ENCODE measurements around the gene TM4SF20. TPM values are rescaled to one million over a fixed set of nuclear protein-coding genes. Genes with fewer than 3 reads are reported as not detected.
"Not testable (repeated sequence)": the region's sequence is repeated elsewhere in the genome, so short reads cannot be mapped to it uniquely, and the experiment has no call there.

The TM4SF20 gene
- total and polyA plus RNA-seq, 2 donors (not counting 1 experiment from before 2014, with no cell fraction given): 1.3 TPM; not detected in 1

DNA sequence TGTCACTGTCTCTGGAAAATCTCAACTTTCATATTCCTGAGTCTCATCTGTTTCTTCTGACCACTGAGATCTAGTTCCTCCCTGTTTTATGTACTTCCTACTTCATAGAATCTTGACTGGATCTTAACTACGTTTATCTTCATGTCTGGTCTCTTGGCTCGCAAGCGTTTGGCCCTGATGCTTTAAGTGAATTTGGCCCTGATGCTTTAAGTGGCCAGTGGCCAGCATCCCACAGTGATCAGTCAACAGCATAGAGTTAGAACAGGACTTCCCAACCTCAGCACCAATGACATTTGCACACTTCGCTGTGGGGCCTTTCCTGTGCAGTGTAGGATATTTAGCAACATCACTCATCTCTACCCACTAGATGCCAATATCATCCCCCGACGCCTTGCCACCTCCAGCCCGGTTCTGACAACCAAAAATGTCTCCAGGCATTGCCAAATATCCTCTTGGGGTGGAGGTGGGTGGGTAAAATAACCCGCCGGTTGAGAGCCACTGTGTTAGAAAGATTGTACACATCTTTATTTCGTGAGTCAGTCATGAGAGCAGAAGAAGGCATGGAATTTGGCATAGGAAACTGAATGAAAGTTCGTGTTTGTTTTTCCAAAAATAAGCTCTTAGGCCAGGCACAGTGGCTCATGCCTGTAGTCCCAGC is 12.2 kb downstream of the TM4SF20 start:
- DNase-seq (ENCODE audit: low read depth in 2 of 2): peak; percentile 90 to 93

DNA sequence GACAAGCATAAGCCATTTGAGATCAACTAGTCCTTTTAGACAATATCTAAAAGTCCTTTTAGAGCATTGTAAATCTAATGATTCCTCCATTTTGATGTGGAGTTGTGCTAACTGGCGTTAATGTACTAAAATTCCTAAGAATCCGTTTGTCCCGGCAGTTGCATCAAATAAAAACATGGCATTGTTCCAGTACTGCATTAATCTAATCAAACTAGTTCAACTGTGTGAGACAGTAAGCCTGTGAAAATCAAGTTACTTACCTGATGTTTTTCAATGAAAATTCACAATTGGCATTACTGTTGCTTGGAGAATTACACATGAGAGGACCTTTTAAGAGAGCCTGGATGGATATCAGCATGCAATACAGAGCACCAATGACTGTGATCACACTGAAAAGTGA is 13.3 kb downstream of the TM4SF20 start:
- Histone ChIP-seq H2AFZ (ENCODE audit: low read length) (peak overlapping the region; percentile 12), H3K4me2 (ENCODE audit: extremely low read depth, insufficient read depth, low read length) (peak overlapping the region; percentile 32)

More for the DNA sequence above, 12.2 kb downstream of the TM4SF20 start:
- no peak overlapping the region for H3K4me3 ChIP-seq (replicated peaks in 1 of 4; ENCODE audit: control extremely low read depth in 1 of 4, insufficient read depth in 1 of 4, low read depth in 3 of 4, low read length in 4 of 4)
- no peak overlapping the region for H3K9ac ChIP-seq (ENCODE audit: insufficient read depth, low read length)
- H2AFZ ChIP-seq (ENCODE audit: low read length): peak overlapping the region; percentile 8
- H3K27me3 ChIP-seq (ENCODE audit: control insufficient read depth, insufficient read depth, low read length): no peaks in the 10 kb centered on the region
- H3K4me2 ChIP-seq (ENCODE audit: extremely low read depth, insufficient read depth, low read length): peak overlapping the region; percentile 11
- no peaks in the 10 kb centered on the region for H3K9me3 ChIP-seq (ENCODE audit: control insufficient read depth, insufficient read depth, low read depth, low read length)
- H3K4me1 ChIP-seq (ENCODE audit: control insufficient read depth, extremely low read depth, insufficient read depth, low read length): peaks cover 19% of the 10 kb centered on the region
- no peak for TF ChIP-seq EZH2 (IDR thresholded peaks at IDR 0.05; ENCODE audit: low read length, missing control alignments)
- TF ChIP-seq, protein P1, sequence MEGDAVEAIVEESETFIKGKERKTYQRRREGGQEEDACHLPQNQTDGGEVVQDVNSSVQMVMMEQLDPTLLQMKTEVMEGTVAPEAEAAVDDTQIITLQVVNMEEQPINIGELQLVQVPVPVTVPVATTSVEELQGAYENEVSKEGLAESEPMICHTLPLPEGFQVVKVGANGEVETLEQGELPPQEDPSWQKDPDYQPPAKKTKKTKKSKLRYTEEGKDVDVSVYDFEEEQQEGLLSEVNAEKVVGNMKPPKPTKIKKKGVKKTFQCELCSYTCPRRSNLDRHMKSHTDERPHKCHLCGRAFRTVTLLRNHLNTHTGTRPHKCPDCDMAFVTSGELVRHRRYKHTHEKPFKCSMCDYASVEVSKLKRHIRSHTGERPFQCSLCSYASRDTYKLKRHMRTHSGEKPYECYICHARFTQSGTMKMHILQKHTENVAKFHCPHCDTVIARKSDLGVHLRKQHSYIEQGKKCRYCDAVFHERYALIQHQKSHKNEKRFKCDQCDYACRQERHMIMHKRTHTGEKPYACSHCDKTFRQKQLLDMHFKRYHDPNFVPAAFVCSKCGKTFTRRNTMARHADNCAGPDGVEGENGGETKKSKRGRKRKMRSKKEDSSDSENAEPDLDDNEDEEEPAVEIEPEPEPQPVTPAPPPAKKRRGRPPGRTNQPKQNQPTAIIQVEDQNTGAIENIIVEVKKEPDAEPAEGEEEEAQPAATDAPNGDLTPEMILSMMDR (conservative IDR thresholded peaks at IDR 0.05 in 1 of 2, IDR thresholded peaks at IDR 0.05 in 1 of 2; ENCODE audit: low read depth in 1 of 2, low read length in 2 of 2): no peak
- no peaks in the 10 kb centered on the region for H4K20me1 ChIP-seq (ENCODE audit: control insufficient read depth, extremely low read depth, insufficient read depth, low read length)
- peak overlapping the region; percentile 65 for H3K27ac ChIP-seq (ENCODE audit: insufficient read depth, low read length)
- H3K36me3 ChIP-seq (ENCODE audit: control insufficient read depth, insufficient read depth, low read length): no peaks in the 10 kb centered on the region
- no peaks in the 10 kb centered on the region for H3K79me2 ChIP-seq (ENCODE audit: control insufficient read depth, insufficient read depth, low read length)

DNA sequence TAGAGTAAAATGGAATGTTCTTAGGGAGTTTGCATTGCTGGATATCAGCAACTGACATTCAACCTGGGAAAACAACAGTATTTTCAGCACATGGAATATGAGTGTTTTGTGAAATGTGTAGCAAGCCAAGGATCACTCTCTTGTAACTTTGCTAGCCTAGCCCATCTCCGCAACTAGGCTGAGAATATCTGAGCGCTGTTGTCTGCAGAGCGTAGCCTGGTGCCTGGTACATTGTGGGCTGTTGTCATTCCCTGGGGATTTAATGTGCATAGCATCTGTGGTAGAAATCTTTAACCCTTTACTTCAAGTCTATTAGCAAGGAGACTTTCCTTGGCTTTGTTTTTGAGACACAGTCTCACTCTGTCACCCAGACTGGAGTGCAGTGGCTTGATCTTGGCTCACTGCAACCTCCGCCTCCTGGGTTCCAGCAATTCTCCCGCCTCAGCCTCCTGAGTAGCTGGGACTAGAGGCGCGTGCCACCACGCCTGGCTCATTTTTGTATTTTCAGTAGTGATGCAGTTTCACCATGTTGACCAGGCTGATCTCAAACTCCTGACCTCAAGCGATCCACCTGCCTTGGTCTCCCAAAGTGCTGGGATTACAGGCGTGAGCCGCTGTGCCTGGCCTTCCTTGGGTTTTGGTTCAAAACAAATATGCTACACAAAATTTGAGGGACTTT is 14.4 kb downstream of the TM4SF20 start:
- H3K27me3 ChIP-seq (ENCODE audit: control insufficient read depth, insufficient read depth, low read length); H3K4me2 ChIP-seq (ENCODE audit: extremely low read depth, insufficient read depth, low read length); H3K36me3 ChIP-seq (ENCODE audit: control insufficient read depth, insufficient read depth, low read length); H2AFZ ChIP-seq (ENCODE audit: low read length); H3K27ac ChIP-seq (ENCODE audit: insufficient read depth, low read length); H3K4me3 ChIP-seq (replicated peaks in 1 of 4; ENCODE audit: control extremely low read depth in 1 of 4, insufficient read depth in 1 of 4, low read depth in 3 of 4, low read length in 4 of 4); H3K9ac ChIP-seq (ENCODE audit: insufficient read depth, low read length); H3K79me2 ChIP-seq (ENCODE audit: control insufficient read depth, insufficient read depth, low read length); H4K20me1 ChIP-seq (ENCODE audit: control insufficient read depth, extremely low read depth, insufficient read depth, low read length); H3K9me3 ChIP-seq (ENCODE audit: control insufficient read depth, insufficient read depth, low read depth, low read length): not testable (repeated sequence)
- DNase-seq (ENCODE audit: low read depth in 2 of 2): peak in 1 of 2 donors; percentile 15
- peaks cover 14% of the 10 kb centered on the region for H3K4me1 ChIP-seq (ENCODE audit: control insufficient read depth, extremely low read depth, insufficient read depth, low read length)

More for the DNA sequence above, 13.3 kb downstream of the TM4SF20 start:
- no peak overlapping the region for H3K4me3 ChIP-seq (replicated peaks in 1 of 4; ENCODE audit: control extremely low read depth in 1 of 4, insufficient read depth in 1 of 4, low read depth in 3 of 4, low read length in 4 of 4)
- H4K20me1 ChIP-seq (ENCODE audit: control insufficient read depth, extremely low read depth, insufficient read depth, low read length): no peaks in the 10 kb centered on the region
- peaks cover 16% of the 10 kb centered on the region for H3K4me1 ChIP-seq (ENCODE audit: control insufficient read depth, extremely low read depth, insufficient read depth, low read length)
- H3K36me3 ChIP-seq (ENCODE audit: control insufficient read depth, insufficient read depth, low read length): no peaks in the 10 kb centered on the region
- DNase-seq (ENCODE audit: low read depth in 2 of 2): peak; percentile 14 to 42
- no peak overlapping the region for H3K27ac ChIP-seq (ENCODE audit: insufficient read depth, low read length)
- no peaks in the 10 kb centered on the region for H3K27me3 ChIP-seq (ENCODE audit: control insufficient read depth, insufficient read depth, low read length)
- no peaks in the 10 kb centered on the region for H3K9me3 ChIP-seq (ENCODE audit: control insufficient read depth, insufficient read depth, low read depth, low read length)
- no peaks in the 10 kb centered on the region for H3K79me2 ChIP-seq (ENCODE audit: control insufficient read depth, insufficient read depth, low read length)
- no peak overlapping the region for H3K9ac ChIP-seq (ENCODE audit: insufficient read depth, low read length)
- no peak for TF ChIP-seq EZH2 (IDR thresholded peaks at IDR 0.05; ENCODE audit: low read length, missing control alignments)
- TF ChIP-seq, protein P1 (conservative IDR thresholded peaks at IDR 0.05 in 1 of 2, IDR thresholded peaks at IDR 0.05 in 1 of 2; ENCODE audit: low read depth in 1 of 2, low read length in 2 of 2): no peak
